ENCODE data around the gene AKIP1.

AKIP1 gene

DNA sequence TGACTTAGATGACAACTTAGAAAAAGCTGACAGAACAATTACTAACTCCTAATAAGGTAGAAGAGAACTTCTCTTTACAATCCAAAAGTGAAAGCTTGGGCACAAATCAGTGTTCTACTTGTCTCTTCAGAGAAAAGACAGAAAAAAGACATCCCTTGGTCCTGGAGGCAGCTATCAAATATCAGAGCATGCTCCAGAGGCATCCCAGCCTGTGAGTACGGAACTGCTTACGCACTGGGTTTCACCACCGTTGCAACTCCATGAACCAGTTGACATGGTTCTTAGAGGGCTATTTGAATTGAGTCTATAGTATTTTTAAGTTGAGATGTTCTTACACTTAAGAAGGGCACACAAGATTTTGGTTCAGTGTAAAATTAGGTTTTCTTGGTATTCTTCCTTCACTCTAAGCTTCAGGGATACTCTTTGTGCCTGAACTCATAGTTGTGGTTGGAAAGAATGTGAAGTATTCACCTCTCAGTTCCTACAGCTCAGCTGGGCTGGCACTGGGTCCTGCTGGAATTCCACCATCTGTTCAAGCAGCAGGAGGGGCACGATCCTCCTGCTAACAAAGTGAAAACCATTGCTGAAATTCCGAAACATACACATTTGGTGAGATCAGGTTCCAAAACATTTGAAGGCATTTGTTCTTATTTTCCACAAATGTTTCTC lies 6.3 kb downstream of the AKIP1 start:
- no peaks in the 10 kb centered on the region; the same call in 1 of the 2 replicates for H3K4me1 ChIP-seq (ENCODE audit: control insufficient read depth, insufficient read depth, low read length)
- no peak overlapping the region for H3K4me3 ChIP-seq (ENCODE audit: low read length)
- H3K27ac ChIP-seq (ENCODE audit: low read length): no peak overlapping the region
- no CpG with 5 or more reads among the region's 5 CpGs for WGBS (ENCODE audit: insufficient coverage, insufficient read length)
- H3K36me3 ChIP-seq (ENCODE audit: control insufficient read depth, insufficient read depth, low read length): 0 out of 2 replicates have a peak, but pooled peaks cover 3% of the 10 kb centered on the region
- no peak for DNase-seq (ENCODE audit: low read depth, low spot score)
- H3K27me3 ChIP-seq (ENCODE audit: control insufficient read depth, insufficient read depth, low read length): no peaks in the 10 kb centered on the region
- H3K9me3 ChIP-seq (ENCODE audit: control insufficient read depth, insufficient read depth, low read length): no peaks in the 10 kb centered on the region

DNA sequence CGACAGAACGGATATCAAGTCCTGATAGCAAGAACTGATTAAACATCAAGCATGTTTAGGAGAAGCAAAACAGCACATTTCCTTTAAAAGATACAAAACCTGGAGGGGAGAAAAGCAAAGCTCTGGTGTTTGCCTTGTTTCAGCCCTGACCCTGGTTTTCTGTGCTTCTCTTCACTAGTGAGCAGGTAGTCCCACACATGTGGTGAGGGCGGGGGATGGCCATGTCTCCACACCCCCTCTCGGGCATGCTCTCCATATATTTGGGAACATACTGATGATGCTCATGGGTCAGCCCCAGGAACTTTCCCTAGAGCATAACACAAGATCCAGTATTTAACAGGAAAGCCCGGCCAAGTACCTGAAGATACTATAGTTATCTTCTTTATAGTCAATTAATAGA lies 11.7 kb downstream of the AKIP1 start:
- no CpG with 5 or more reads among the region's 5 CpGs for WGBS (ENCODE audit: insufficient coverage, insufficient read length)
- no peak overlapping the region for H3K27ac ChIP-seq (ENCODE audit: low read length)
- H3K4me3 ChIP-seq (ENCODE audit: low read length): no peak overlapping the region
- no peaks in the 10 kb centered on the region for H3K36me3 ChIP-seq (ENCODE audit: control insufficient read depth, insufficient read depth, low read length)
- H3K4me1 ChIP-seq (ENCODE audit: control insufficient read depth, insufficient read depth, low read length): no peaks in the 10 kb centered on the region
- no peak for DNase-seq (ENCODE audit: low read depth, low spot score)
- no peaks in the 10 kb centered on the region for H3K27me3 ChIP-seq (ENCODE audit: control insufficient read depth, insufficient read depth, low read length)
- H3K9me3 ChIP-seq (ENCODE audit: control insufficient read depth, insufficient read depth, low read length): no peaks in the 10 kb centered on the region

DNA sequence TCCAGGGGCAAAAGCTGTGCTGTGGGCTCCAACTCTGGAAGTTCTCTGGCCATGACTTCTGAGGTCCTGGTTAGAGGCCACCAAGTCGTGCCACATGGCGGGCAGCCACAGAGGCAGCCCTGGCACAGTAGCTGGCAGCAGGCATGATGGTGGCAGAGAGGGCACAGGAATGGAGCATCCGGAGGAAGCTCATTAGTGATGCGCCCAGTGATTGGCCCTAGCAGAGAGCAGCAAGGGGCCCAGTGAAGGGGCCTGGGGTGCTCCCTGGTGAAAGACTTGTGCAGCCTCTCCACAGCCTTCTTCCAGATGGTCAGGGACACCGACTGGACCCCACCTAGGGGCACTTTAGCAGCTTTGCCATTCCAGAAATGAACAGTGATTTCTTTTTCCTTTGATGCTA lies 14.7 kb downstream of the AKIP1 start:
- Histone ChIP-seq H3K4me3 (ENCODE audit: low read length) (no peak overlapping the region), H3K9me3 (ENCODE audit: control insufficient read depth, insufficient read depth, low read length) (no peaks in the 10 kb centered on the region), H3K36me3 (ENCODE audit: control insufficient read depth, insufficient read depth, low read length) (no peaks in the 10 kb centered on the region), H3K27ac (ENCODE audit: low read length) (no peak overlapping the region), H3K27me3 (ENCODE audit: control insufficient read depth, insufficient read depth, low read length) (no peaks in the 10 kb centered on the region), H3K4me1 (ENCODE audit: control insufficient read depth, insufficient read depth, low read length) (no peaks in the 10 kb centered on the region)
- WGBS (ENCODE audit: insufficient coverage, insufficient read length): no CpG with 5 or more reads among the region's 5 CpGs
- DNase-seq (ENCODE audit: low read depth, low spot score): no peak

DNA sequence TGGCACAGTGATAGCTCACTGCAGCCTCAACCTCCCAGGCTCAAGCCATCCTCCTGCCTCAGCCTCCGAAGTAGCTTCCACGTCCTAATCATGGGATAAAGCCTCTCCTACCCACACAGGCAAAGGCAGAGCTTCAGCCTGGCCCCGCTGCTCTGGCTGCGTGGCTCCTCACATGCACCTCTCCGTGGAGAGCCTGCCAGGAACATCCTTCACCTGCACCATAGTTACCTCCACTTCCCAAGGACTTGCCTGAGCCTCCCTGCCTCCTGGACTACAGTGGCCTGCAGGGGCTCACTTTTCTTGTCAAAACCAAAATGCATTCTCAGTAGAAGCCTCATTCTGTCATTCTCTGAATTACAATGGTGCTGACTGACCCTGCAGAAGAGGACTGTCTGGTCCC lies 15.2 kb downstream of the AKIP1 start:
- Histone ChIP-seq H3K36me3 (ENCODE audit: control insufficient read depth, insufficient read depth, low read length) (no peaks in the 10 kb centered on the region), H3K9me3 (ENCODE audit: control insufficient read depth, insufficient read depth, low read length) (no peaks in the 10 kb centered on the region), H3K4me3 (ENCODE audit: low read length) (no peak overlapping the region), H3K27me3 (ENCODE audit: control insufficient read depth, insufficient read depth, low read length) (no peaks in the 10 kb centered on the region), H3K27ac (ENCODE audit: low read length) (no peak overlapping the region), H3K4me1 (ENCODE audit: control insufficient read depth, insufficient read depth, low read length) (no peaks in the 10 kb centered on the region)
- DNase-seq (ENCODE audit: low read depth, low spot score): no peak
- WGBS (ENCODE audit: insufficient coverage, insufficient read length): no CpG with 5 or more reads among the region's 5 CpGs

DNA sequence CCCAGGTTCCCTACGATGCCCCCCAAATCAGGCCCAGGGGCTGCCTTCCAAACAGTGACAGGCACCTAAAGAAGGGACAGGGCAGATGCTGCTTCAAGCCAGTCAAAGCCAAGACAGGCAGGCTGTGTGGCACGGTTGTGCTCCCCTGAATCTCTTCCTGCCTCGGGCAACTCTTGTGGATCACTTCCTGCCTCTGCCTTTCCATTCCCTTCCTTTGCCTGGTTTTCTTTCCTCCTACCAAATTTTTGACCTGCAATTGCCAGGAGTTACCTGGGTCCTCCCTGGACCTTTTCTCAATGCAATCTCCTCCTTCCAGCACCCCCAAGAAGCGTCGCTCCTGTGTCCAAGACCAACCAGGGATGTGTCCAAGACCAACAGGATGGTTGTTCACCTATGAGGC lies 16.2 kb downstream of the AKIP1 start:
- DNase-seq (ENCODE audit: low read depth, low spot score): no peak
- Histone ChIP-seq H3K27ac (ENCODE audit: low read length) (no peak overlapping the region), H3K4me1 (ENCODE audit: control insufficient read depth, insufficient read depth, low read length) (no peaks in the 10 kb centered on the region), H3K9me3 (ENCODE audit: control insufficient read depth, insufficient read depth, low read length) (no peaks in the 10 kb centered on the region), H3K4me3 (ENCODE audit: low read length) (no peak overlapping the region), H3K36me3 (ENCODE audit: control insufficient read depth, insufficient read depth, low read length) (no peaks in the 10 kb centered on the region), H3K27me3 (ENCODE audit: control insufficient read depth, insufficient read depth, low read length) (no peaks in the 10 kb centered on the region)
- no CpG with 5 or more reads among the region's 5 CpGs for WGBS (ENCODE audit: insufficient coverage, insufficient read length)

DNA sequence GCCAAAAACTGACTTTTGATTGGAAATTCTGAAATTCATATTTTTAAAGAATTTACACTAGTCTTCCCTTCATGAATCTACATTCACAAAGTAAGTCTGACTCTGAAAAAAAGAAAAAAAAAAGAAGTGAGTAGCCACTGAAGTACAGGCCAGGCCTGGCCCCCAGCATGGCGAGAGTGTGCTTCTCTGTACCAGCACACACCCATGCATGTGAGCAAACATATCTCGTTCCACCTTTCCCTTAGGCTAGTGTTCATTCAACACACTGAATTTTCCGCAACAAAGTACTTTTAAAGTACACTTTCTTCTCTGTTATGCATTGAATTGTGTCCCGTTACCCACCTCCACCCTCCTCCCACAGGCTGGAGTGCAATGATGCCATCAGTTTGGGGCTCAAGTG lies 17.2 kb downstream of the AKIP1 start:
- WGBS (ENCODE audit: insufficient coverage, insufficient read length): no CpG with 5 or more reads among the region's 4 CpGs
- H3K9me3 ChIP-seq (ENCODE audit: control insufficient read depth, insufficient read depth, low read length): no peaks in the 10 kb centered on the region
- H3K36me3 ChIP-seq (ENCODE audit: control insufficient read depth, insufficient read depth, low read length): no peaks in the 10 kb centered on the region
- no peak overlapping the region for H3K4me3 ChIP-seq (ENCODE audit: low read length)
- no peaks in the 10 kb centered on the region for H3K27me3 ChIP-seq (ENCODE audit: control insufficient read depth, insufficient read depth, low read length)
- peaks cover 2% of the 10 kb centered on the region; the same call in 1 of the 2 replicates for H3K4me1 ChIP-seq (ENCODE audit: control insufficient read depth, insufficient read depth, low read length)
- no peak overlapping the region for H3K27ac ChIP-seq (ENCODE audit: low read length)
- DNase-seq (ENCODE audit: low read depth, low spot score): no peak

DNA sequence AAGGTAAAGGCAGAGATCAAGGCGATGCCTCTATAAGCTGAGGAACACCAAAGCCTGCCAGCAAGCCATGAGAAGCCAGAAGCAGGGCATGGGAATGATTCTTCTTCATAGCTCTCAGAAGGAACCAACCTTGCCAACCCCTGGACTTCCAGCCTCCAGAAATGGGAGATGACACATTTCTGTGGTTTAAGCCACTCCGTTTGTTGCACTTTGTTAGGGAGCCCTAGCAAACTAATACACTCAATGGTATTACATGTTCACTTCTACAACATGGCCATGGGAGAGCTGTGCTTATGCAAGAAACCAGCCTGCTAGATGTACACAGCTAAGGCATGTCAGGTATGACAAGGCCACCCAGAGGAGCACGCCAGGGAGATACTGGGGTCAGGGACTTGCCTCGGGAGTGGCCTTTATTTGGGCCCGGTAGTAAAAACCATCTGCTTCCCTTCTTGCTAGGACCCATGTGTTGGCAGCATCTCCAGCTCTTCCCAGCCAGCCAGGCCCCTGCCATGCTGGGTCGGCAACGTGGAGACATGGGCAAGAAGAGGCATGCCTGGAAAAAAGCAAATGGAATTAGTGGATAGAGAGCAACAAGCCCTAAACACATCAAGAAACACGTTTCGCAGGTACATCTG lies 18.1 kb downstream of the AKIP1 start:
- WGBS (ENCODE audit: insufficient coverage, insufficient read length): no CpG with 5 or more reads among the region's 9 CpGs
- Histone ChIP-seq H3K36me3 (ENCODE audit: control insufficient read depth, insufficient read depth, low read length) (no peaks in the 10 kb centered on the region), H3K4me1 (ENCODE audit: control insufficient read depth, insufficient read depth, low read length) (peaks cover 2% of the 10 kb centered on the region; the same call in 1 of the 2 replicates), H3K27ac (ENCODE audit: low read length) (no peak overlapping the region), H3K4me3 (ENCODE audit: low read length) (no peak overlapping the region), H3K9me3 (ENCODE audit: control insufficient read depth, insufficient read depth, low read length) (no peaks in the 10 kb centered on the region), H3K27me3 (ENCODE audit: control insufficient read depth, insufficient read depth, low read length) (no peaks in the 10 kb centered on the region)
- DNase-seq (ENCODE audit: low read depth, low spot score): no peak

DNA sequence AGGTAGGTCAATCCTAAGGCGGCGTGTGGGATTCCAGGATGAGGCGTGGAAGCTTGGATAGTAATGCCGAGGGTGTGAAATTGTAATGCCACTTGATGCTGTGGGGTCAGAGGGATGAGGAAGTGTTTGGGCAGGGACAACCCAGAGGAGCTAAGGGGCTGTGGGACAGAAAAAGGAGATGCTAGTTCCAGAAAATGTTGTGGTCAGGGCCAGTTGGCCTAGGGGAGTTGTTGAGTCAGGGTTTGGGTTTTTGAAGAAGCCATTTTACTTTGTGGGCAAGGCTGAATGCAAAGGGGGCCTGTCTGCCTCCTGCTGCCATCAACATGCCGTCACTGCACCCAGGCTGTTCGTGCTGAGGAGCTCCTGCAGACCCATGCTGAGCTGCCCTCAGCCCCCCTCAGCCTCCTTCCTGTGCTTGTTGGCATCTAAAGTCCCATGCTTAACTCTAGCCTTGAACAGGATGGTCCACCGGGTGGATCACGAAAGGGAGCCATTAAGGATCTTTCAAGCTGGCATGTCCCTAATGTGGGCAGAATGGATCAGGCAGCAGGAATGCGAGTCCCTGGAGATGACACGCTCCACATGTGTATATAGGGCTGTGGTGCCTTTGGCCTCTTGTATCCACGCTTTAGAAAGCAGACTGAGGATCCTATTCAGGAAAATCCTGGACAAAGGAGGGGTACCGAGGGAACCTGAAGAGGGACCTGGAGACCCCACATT lies 19.6 kb downstream of the AKIP1 start:
- Histone ChIP-seq H3K27ac (ENCODE audit: low read length) (no peak overlapping the region), H3K4me1 (ENCODE audit: control insufficient read depth, insufficient read depth, low read length) (peaks cover 2% of the 10 kb centered on the region; the same call in 1 of the 2 replicates), H3K36me3 (ENCODE audit: control insufficient read depth, insufficient read depth, low read length) (no peaks in the 10 kb centered on the region), H3K9me3 (ENCODE audit: control insufficient read depth, insufficient read depth, low read length) (no peaks in the 10 kb centered on the region), H3K4me3 (ENCODE audit: low read length) (no peak overlapping the region), H3K27me3 (ENCODE audit: control insufficient read depth, insufficient read depth, low read length) (no peaks in the 10 kb centered on the region)
- WGBS (ENCODE audit: insufficient coverage, insufficient read length): no CpG with 5 or more reads among the region's 12 CpGs
- no peak for DNase-seq (ENCODE audit: low read depth, low spot score)

DNA sequence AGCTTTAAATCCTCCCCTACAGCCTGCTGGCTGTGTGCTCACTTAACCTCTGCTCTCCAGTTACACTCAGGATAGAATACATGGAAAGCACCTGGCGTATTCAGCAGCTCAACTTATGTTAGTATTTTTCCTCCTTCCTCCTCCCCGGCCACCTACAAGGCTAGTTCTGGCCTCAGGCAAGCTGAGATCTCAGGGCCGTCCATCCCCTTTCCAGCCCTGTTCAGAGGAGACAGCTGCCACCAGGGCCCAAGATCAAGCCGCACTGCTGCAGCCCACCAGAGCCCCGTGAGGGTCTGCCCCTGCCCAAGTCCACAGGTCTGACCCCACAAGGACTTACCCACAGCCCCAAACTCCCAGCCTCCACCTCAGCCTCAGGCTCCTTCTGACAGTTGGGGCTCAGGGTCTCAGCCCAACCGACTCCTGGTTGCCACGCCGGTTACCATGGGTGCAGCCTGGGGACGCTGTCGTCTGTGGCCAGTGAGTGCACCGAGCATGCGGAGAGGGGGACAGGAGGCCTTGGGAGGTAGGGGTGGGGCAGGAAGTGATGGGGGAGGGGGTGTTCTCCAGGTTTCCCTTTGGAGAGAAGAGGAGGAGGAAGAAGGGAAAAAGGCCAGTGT lies 21.7 kb downstream of the AKIP1 start, which contains the start of gene C11orf16:
TSS of gene C11orf16 (minus strand) at position 384 of the 617 bp plus-strand sequence. CDS start 639 bp downstream, outside the sequence.
- H3K36me3 ChIP-seq (ENCODE audit: control insufficient read depth, insufficient read depth, low read length): no peaks in the 10 kb centered on the region
- H3K4me1 ChIP-seq (ENCODE audit: control insufficient read depth, insufficient read depth, low read length): peaks cover 2% of the 10 kb centered on the region; the same call in 1 of the 2 replicates
- no CpG with 5 or more reads among the region's 12 CpGs for WGBS (ENCODE audit: insufficient coverage, insufficient read length)
- H3K27ac ChIP-seq (ENCODE audit: low read length): no peak within 1 kb of the TSS
- no peaks in the 10 kb centered on the region for H3K9me3 ChIP-seq (ENCODE audit: control insufficient read depth, insufficient read depth, low read length)
- H3K4me3 ChIP-seq (ENCODE audit: low read length): no peak within 1 kb of the TSS
- no peaks in the 10 kb centered on the region for H3K27me3 ChIP-seq (ENCODE audit: control insufficient read depth, insufficient read depth, low read length)
- DNase-seq (ENCODE audit: low read depth, low spot score): no peak

DNA sequence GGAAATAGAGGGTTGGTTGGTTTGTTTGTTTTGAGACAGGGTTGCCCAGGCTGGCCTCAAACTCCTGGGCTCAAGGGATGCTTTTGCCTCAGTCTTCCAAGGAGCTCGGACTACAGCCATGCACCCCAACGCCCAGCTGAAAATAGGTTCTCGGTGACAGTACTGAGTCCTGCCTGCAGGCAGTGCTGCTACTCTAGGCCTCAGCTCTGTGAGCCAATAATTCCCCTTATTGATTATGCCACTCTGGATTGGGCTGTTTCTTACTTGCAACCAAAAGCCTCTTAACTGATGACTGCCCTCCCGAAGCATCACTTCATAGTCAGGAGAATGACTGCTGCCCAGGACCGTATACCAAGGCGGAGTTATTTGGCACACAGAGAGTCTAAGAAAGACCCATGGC lies 22.9 kb downstream of the AKIP1 start:
- no peaks in the 10 kb centered on the region for H3K9me3 ChIP-seq (ENCODE audit: control insufficient read depth, insufficient read depth, low read length)
- H3K27me3 ChIP-seq (ENCODE audit: control insufficient read depth, insufficient read depth, low read length): no peaks in the 10 kb centered on the region
- no peak for DNase-seq (ENCODE audit: low read depth, low spot score)
- WGBS (ENCODE audit: insufficient coverage, insufficient read length): no CpG with 5 or more reads among the region's 6 CpGs
- no peaks in the 10 kb centered on the region for H3K36me3 ChIP-seq (ENCODE audit: control insufficient read depth, insufficient read depth, low read length)
- H3K4me3 ChIP-seq (ENCODE audit: low read length): no peak overlapping the region
- H3K27ac ChIP-seq (ENCODE audit: low read length): no peak overlapping the region
- H3K4me1 ChIP-seq (ENCODE audit: control insufficient read depth, insufficient read depth, low read length): peaks cover 2% of the 10 kb centered on the region; the same call in 1 of the 2 replicates
